Neuronal stem cell (in vitro differentiated cells): ENCODE measurements around the gene SMAD3.
A peak's percentile ranks its signal among the peaks of the same experiment; 100 is the strongest.
"Not testable (repeated sequence)": the region's sequence is repeated elsewhere in the genome, so short reads cannot be mapped to it uniquely, and the experiment has no call there.

Experiments
- DNase-seq: peaks from one replicate; pipeline ENCODE4 v3.0.0-alpha.2; 2013; ENCODE audit warnings: low spot score
- H2AFZ ChIP-seq: one replicate; pipeline ENCODE4 v1.6.1; 2013; ENCODE audit warnings: mild to moderate bottlenecking, low read length, inconsistent platforms
- H2AK5ac ChIP-seq: 2 replicates; pipeline ENCODE4 v1.6.1; 2013; ENCODE audit warnings: low read depth, mild to moderate bottlenecking, inconsistent platforms, low read length, moderate library complexity, mixed read lengths
- H2BK120ac ChIP-seq: 2 replicates; pipeline ENCODE4 v1.6.1; 2013; ENCODE audit warnings: low read depth, mild to moderate bottlenecking, inconsistent platforms, low read length, moderate library complexity, mixed read lengths
- H2BK12ac ChIP-seq: one replicate; pipeline ENCODE4 v1.6.1; 2013; ENCODE audit warnings: low read length, inconsistent platforms
- H2BK15ac ChIP-seq: 2 replicates; pipeline ENCODE4 v1.6.1; 2013; ENCODE audit warnings: mild to moderate bottlenecking, low read length, inconsistent platforms, mixed read lengths
- H2BK5ac ChIP-seq: one replicate; pipeline ENCODE4 v1.6.1; 2013; ENCODE audit warnings: inconsistent platforms, mild to moderate bottlenecking, low read length, moderate library complexity
- H3K14ac ChIP-seq: one replicate; pipeline ENCODE4 v1.6.1; 2013; ENCODE audit warnings: low read length, inconsistent platforms
- H3K18ac ChIP-seq: 2 replicates; pipeline ENCODE4 v1.6.1; 2013; ENCODE audit warnings: low read length, inconsistent platforms
- H3K23ac ChIP-seq: 2 replicates; pipeline ENCODE4 v1.6.1; 2013; ENCODE audit warnings: low read depth, mild to moderate bottlenecking, mixed read lengths, low read length, inconsistent platforms; ENCODE audit not compliant: poor library complexity
- H3K27ac ChIP-seq: replicated peaks from 3 replicates; pipeline ENCODE4 v1.5.1; 2013; ENCODE audit warnings: low read length, inconsistent platforms
- H3K27me3 ChIP-seq, 3 experiments: 2 replicates each; pipeline ENCODE4 v1.6.1; 2013; ENCODE audit warnings: low read length in 3 of 3, mild to moderate bottlenecking in 2 of 3, inconsistent platforms in 1 of 3, low read depth in 1 of 3, mixed read lengths in 1 of 3, moderate library complexity in 1 of 3; ENCODE audit not compliant: control insufficient read depth in 3 of 3, insufficient read depth in 3 of 3
- H3K36me3 ChIP-seq, 2 donors: replicated peaks in 1 of 2; 2 replicates each; pipeline ENCODE4 v1.6.1; 2013; ENCODE audit warnings: low read length in 2 of 2; ENCODE audit not compliant: control insufficient read depth in 2 of 2, insufficient read depth in 2 of 2
- H3K4ac ChIP-seq: 2 replicates; pipeline ENCODE4 v1.6.1; 2013; ENCODE audit warnings: inconsistent platforms, mild to moderate bottlenecking, low read length, moderate library complexity
- H3K4me1 ChIP-seq, 2 donors: 1 replicate in 1 of 2; 2 replicates in 1 of 2; pipeline ENCODE4 v1.6.1; 2013; ENCODE audit warnings: low read length in 2 of 2, low read depth in 1 of 2; ENCODE audit not compliant: control insufficient read depth in 2 of 2, insufficient read depth in 1 of 2
- H3K4me2 ChIP-seq: one replicate; pipeline ENCODE4 v1.6.1; 2013; ENCODE audit warnings: mild to moderate bottlenecking, low read length, inconsistent platforms; ENCODE audit not compliant: insufficient read depth, poor library complexity, severe bottlenecking
- H3K4me3 ChIP-seq, 2 donors: 2 replicates each; pipeline ENCODE4 v1.5.1; 2013; ENCODE audit warnings: low read length in 2 of 2, mild to moderate bottlenecking in 2 of 2, inconsistent platforms in 1 of 2, moderate library complexity in 1 of 2
- H3K79me1 ChIP-seq: one replicate; pipeline ENCODE4 v1.6.1; 2013; ENCODE audit warnings: low read depth, mild to moderate bottlenecking, inconsistent platforms, low read length, moderate library complexity
- H3K9ac ChIP-seq: one replicate; pipeline ENCODE4 v1.6.1; 2013; ENCODE audit warnings: mild to moderate bottlenecking, low read depth, low read length, inconsistent platforms; ENCODE audit not compliant: poor library complexity
- H3K9me3 ChIP-seq, 2 donors: replicated peaks in 1 of 2; 2 replicates each; pipeline versions ENCODE3 to v1.6.1; 2013; ENCODE audit warnings: low read length in 2 of 2, mild to moderate bottlenecking in 2 of 2, inconsistent platforms in 1 of 2, low read depth in 1 of 2, mixed read lengths in 1 of 2, moderate library complexity in 1 of 2; ENCODE audit not compliant: control insufficient read depth in 2 of 2, insufficient read depth in 1 of 2
- H4K8ac ChIP-seq: one replicate; pipeline ENCODE4 v1.6.1; 2013; ENCODE audit warnings: low read depth, mild to moderate bottlenecking, inconsistent platforms, low read length, moderate library complexity
- H4K91ac ChIP-seq: one replicate; pipeline ENCODE4 v1.6.1; 2013; ENCODE audit warnings: low read length, low read depth, mild to moderate bottlenecking, inconsistent platforms; ENCODE audit not compliant: poor library complexity
- WGBS, 2 donors: extraction: QIAGEN DNeasy Blood & Tissue Kit; methylation state at CpG; one replicate each; pipeline ENCODE4 v1.1.7; 2013; ENCODE audit warnings: missing lambda C conversion rate in 2 of 2, mixed read lengths in 1 of 2; ENCODE audit not compliant: insufficient read length in 2 of 2, insufficient replicate concordance in 1 of 2; ENCODE audit errors: extremely low coverage in 2 of 2; 5-methylcytosine and 5-hydroxymethylcytosine counted together

SMAD3 gene

GRCh38 chr15:67122816-67123215 lies 57.4 kb downstream of the SMAD3 start:
- not testable (repeated sequence) for H3K14ac ChIP-seq, H3K18ac ChIP-seq, H2BK5ac ChIP-seq, H3K4me3 ChIP-seq, H3K9ac ChIP-seq, H2BK120ac ChIP-seq, H3K4me2 ChIP-seq, H2AK5ac ChIP-seq, H2BK15ac ChIP-seq, H2AFZ ChIP-seq, H3K4ac ChIP-seq, H4K91ac ChIP-seq, H4K8ac ChIP-seq, H3K27me3 ChIP-seq, H2BK12ac ChIP-seq, H3K79me1 ChIP-seq, DNase-seq, H3K27ac ChIP-seq, H3K23ac ChIP-seq, H3K9me3 ChIP-seq
- no CpG with 5 or more reads among the region's 5 CpGs for WGBS, 2 donors
- Histone ChIP-seq H3K36me3 (peaks cover 4 to 24% of the 10 kb centered on the region in 2 donors), H3K4me1 (peaks cover 9 to 13% of the 10 kb centered on the region in 2 donors)

- H3K9me3 ChIP-seq, H3K27me3 ChIP-seq, H3K23ac ChIP-seq, H2BK5ac ChIP-seq, H3K4me3 ChIP-seq, H3K9ac ChIP-seq, H4K91ac ChIP-seq, H3K4me2 ChIP-seq, H2BK120ac ChIP-seq, H3K18ac ChIP-seq, H2AFZ ChIP-seq, H3K4ac ChIP-seq, H2BK15ac ChIP-seq, H3K79me1 ChIP-seq, DNase-seq, H3K14ac ChIP-seq, H3K27ac ChIP-seq, H2AK5ac ChIP-seq, H4K8ac ChIP-seq, H2BK12ac ChIP-seq: not testable (repeated sequence)
- peaks cover 9 to 13% of the 10 kb centered on the region in 2 donors for H3K4me1 ChIP-seq
- H3K36me3 ChIP-seq, result peaks cover 4 to 27% of the 10 kb centered on the region in 2 donors
- no CpG with 5 or more reads among the region's 8 CpGs for WGBS, 2 donors
These were observed 57.9 kb downstream of the SMAD3 start for GRCh38 chr15:67123291-67123690.

GRCh38 chr15:67124111-67124510 lies 58.7 kb downstream of the SMAD3 start:
- no peak overlapping the region for H2BK120ac ChIP-seq
- no peak overlapping the region for H3K4me2 ChIP-seq
- H3K4ac ChIP-seq, result no peak overlapping the region
- H3K14ac ChIP-seq, result no peak overlapping the region
- H3K9ac ChIP-seq, result no peak overlapping the region
- H4K8ac ChIP-seq, result no peak overlapping the region
- H2BK5ac ChIP-seq, result no peak overlapping the region
- no peak for DNase-seq
- no peak overlapping the region for H2BK12ac ChIP-seq
- no peak overlapping the region for H3K27ac ChIP-seq
- H2BK15ac ChIP-seq, result no peak overlapping the region
- H3K27me3 ChIP-seq, result no peaks in the 10 kb centered on the region
- H3K23ac ChIP-seq, result no peak overlapping the region
- no peak overlapping the region for H2AFZ ChIP-seq
- no peak overlapping the region for H4K91ac ChIP-seq
- H3K79me1 ChIP-seq, result peaks cover 3% of the 10 kb centered on the region
- H3K4me3 ChIP-seq, result no peak overlapping the region
- no peak overlapping the region for H3K18ac ChIP-seq
- peaks cover 9 to 13% of the 10 kb centered on the region in 2 donors for H3K4me1 ChIP-seq
- no CpG with 5 or more reads among the region's 3 CpGs for WGBS, 2 donors
- H3K9me3 ChIP-seq, result no peaks in the 10 kb centered on the region
- peaks cover 4 to 33% of the 10 kb centered on the region in 2 donors for H3K36me3 ChIP-seq
- H2AK5ac ChIP-seq, result no peak overlapping the region

GRCh38 chr15:67124911-67125588 lies 59.6 kb downstream of the SMAD3 start:
- WGBS, 2 donors, result no CpG with 5 or more reads among the region's 13 CpGs
- no peak overlapping the region for H3K27ac ChIP-seq

More at GRCh38 chr15:67124911-67125588, 59.6 kb downstream of the SMAD3 start:
- Histone ChIP-seq H3K79me1 (no peaks in the 10 kb centered on the region), H4K8ac (no peak overlapping the region), H4K91ac (no peak overlapping the region), H3K4me3 (no peak overlapping the region), H2BK120ac (peak overlapping the region; percentile 16), H2AK5ac (peak overlapping the region; percentile 23), H3K9me3 (no peaks in the 10 kb centered on the region), H2AFZ (no peak overlapping the region), H3K4me2 (no peak overlapping the region), H2BK5ac (no peak overlapping the region), H3K27me3 (no peaks in the 10 kb centered on the region), H3K23ac (no peak overlapping the region), H2BK15ac (no peak overlapping the region), H3K36me3 (peaks cover 4 to 43% of the 10 kb centered on the region in 2 donors), H2BK12ac (no peak overlapping the region), H3K4ac (no peak overlapping the region), H3K14ac (peak overlapping the region; percentile 5), H3K18ac (peak overlapping the region; percentile 20), H3K9ac (no peak overlapping the region), H3K4me1 (peaks cover 9 to 12% of the 10 kb centered on the region in 2 donors)
- no peak for DNase-seq
